A549 treated with DMSO at 1 μM for 4 hours (cell line): Measurements from ENCODE around the gene TIGD6. TPM values are rescaled to one million over a fixed set of nuclear protein-coding genes. Genes with fewer than 3 reads are reported as not detected.

Experiments
- total RNA-seq: library from RNA; stranded (reverse); fragments of 200-300 nt; extraction: Qiagen RNA extraction; gene quantifications from 5 replicates; pipeline ENCODE4 v1.2.3, GENCODE V29; 2022; ENCODE audit warnings: low read depth

The TIGD6 gene
- total RNA-seq: 5.2 to 6.4 TPM (median 5.4 TPM) in 5 replicates

DNA sequence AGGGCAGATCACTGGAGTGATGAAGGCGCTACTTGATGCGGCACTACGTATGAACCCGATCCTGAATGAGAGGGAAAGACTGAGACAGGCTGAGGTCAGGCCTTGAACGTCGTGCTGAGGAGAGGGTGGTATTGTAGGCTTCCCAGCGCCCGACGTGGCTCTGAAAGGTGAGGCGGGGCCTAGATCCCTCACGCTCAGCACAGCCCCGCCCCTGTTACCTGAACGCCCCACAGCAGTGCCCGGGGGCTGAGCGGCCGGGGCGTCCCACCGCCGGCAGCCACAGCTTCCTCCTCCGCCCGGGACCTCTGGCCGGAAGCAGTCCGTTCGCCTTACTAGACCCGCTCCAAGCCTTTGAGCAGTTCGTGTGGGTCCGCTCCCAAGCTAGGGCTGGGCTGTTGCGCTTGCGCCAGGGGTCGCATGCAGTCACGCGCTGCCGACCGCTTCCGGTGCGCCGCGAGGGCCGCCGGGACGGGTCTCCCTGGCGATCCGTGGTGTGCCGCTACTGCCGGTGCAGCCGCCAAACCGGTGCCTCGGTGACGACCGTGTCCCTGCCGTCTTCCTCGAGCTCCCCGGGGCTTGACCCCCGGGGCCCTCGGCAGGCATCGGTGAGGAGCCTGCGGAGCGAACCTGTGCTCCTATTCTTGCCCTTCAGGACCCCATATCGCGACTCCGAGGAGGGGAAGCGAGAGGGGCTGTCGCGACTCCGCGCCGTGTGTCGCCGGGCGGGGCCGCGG lies at the start of gene TIGD6, which contains the start of gene HMGXB3:
Gene TIGD6, minus strand, starts transcription at position 399 of the 734 bp plus-strand sequence. CDS start 4,306 bp downstream, outside the sequence.
Gene HMGXB3, plus strand, starts transcription at position 484 of the 734 bp plus-strand sequence. CDS start 4,114 bp downstream, outside the sequence.

GRCh38 chr5:149960272-149961185 lies 39.9 kb downstream of the TIGD6 start, which contains the start of gene SLC26A2:
TSS of gene SLC26A2 (plus strand) at chr5:149960758. CDS start at chr5:149977653, 16,895 bp downstream.

GRCh38 chr5:149944666-149945065 lies 55.8 kb downstream of the TIGD6 start, which contains the start of gene PDE6A:
TSS of gene PDE6A (minus strand) at chr5:149944793. CDS start at chr5:149944673, 120 bp downstream.

Other genes with a start within 250 kb of the TIGD6 start
- gene PDE6A, start 55.9 kb downstream of the TIGD6 start, total RNA-seq: 0.11 to 0.18 TPM (median 0.14 TPM) in 5 replicates
- gene SLC26A2, start 39.9 kb downstream of the TIGD6 start, total RNA-seq: 23.0 to 36.5 TPM (median 29.5 TPM) in 5 replicates
- gene HMGXB3, start 85 bp upstream of the TIGD6 start, total RNA-seq: 29.7 to 31.9 TPM (median 31.4 TPM) in 5 replicates
- 0.05 to 0.37 TPM (median 0.09 TPM) in 5 replicates for gene CSF1R, start 85.9 kb upstream of the TIGD6 start, total RNA-seq
- gene PDGFRB, start 155.2 kb upstream of the TIGD6 start, total RNA-seq: 0.08 to 0.36 TPM (median 0.09 TPM) in 5 replicates
- gene CDX1, start 166.1 kb upstream of the TIGD6 start, total RNA-seq: not detected in 5 replicates
- gene SLC6A7, start 189.4 kb upstream of the TIGD6 start, total RNA-seq: 0.02 to 0.06 TPM (median 0.03 TPM) in 4 of 5 replicates, not detected in the other